Measurements from ENCODE around the gene UBE2L5.

The UBE2L5 gene

GRCh38 chr13:30422054-30422839, at the start of gene UBE2L5:
UBE2L5 (plus strand) TSS chr13:30422493; CDS start chr13:30427991, 5,498 bp downstream.
- DNase-seq = peak; percentile 30 to 50

DNA sequence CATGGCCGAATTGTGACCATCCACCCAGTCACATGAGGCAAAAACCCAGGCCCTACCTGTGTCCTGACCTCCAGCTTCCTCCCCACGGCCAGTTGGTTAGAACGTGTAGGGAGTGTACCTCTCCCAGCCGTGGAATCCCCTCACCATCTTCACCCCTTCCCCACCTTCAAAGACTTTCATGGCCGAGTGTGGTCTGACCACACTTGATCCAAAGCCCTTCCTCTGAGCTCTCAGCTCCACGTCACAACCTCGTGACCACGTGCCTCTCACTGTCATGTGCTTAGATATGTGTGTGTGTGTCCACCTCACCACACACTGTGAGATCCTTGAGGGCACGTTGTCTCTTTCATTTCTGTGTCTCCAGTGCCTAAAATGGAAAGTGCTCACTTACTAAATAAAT, 48.6 kb upstream of the UBE2L5 start:
- peak in 1 of 2 experiments; percentile 12 for DNase-seq

DNA sequence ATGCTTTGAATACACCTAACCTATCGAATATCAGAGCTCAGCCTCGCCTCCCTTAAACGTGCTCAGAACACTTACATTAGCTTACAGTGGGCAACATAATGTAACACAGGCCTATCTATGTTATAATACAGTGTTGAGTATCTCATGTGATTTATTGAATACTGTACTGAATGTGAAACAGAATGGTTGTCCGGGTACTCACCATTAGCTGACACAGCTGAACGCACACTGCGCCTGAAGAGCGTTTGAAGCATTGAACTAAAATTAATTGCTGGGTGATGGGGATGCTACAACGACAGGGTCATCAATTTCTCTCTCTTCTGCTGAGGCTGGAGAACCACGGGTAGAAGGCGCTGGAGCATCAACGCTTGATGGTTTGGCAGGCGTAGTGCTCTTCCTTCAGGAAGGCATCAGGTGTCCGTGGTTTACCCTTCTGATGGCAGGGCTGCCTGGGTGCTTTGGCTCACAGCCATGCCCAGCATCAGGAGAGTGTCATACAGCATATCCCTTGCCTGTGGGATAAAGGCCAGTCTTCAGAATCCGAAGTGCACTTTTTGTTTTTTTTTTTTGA, 46.9 kb upstream of the UBE2L5 start:
- DNase-seq = no peak

GRCh38 chr13:30376426-30377311, 45.6 kb upstream of the UBE2L5 start:
- DNase-seq = peak; percentile 41 to 46

DNA sequence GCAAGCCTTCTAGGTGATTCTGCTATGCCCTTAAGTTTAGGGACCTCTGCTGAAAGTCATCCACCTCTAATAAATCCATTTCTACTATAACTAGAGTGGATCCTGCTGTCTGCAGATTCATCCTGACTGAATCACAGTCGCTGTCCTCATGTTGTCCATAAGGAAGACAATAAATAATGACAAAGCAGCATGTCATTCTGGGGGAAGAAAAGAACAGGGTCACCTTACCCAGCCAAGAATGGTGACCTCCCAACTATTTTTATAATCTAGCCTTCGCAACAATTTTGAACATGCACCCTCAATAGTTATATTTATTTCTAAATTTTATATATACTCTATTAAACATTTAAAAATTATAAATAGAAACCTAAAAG, 45.0 kb upstream of the UBE2L5 start:
- no peak for DNase-seq

DNA sequence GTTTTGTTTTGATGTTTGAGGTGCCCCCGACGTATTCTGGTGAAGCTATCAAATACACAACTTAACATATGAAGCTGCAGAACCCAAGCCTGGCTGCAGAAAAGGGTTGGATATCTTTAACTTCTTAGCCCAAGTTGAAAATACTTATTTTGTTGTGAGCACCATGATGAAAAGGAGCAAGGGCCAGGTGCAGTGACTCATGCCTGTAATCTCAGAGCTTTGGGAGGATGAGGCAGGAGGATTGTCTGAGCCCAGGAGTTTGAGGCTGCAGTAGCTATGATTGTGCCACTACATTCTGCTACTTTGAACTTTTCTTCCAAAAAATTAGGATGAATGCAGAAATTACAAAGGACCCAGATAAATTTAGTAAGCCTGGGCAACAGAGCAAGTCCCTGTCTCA, 44.1 kb upstream of the UBE2L5 start:
- no peak for DNase-seq

DNA sequence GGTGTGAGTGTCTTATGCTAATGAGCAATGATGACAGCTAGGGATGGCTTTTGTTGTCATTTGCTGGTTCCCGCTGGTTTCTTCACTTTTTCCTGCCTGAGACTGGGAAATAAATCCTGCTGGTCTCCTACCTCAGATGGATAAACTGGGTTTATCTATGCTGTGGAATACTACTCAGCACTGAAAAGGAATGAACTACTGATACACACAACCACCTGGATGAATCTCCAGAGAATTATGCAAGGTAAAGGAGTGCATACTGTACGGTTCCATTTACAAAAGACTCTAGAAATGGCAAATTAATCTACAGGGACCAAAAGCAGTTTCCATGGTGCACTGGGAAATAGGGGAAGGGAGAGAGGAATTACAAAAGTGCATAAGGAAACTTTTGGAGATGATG, 41.2 kb upstream of the UBE2L5 start:
- DNase-seq = no peak

DNA sequence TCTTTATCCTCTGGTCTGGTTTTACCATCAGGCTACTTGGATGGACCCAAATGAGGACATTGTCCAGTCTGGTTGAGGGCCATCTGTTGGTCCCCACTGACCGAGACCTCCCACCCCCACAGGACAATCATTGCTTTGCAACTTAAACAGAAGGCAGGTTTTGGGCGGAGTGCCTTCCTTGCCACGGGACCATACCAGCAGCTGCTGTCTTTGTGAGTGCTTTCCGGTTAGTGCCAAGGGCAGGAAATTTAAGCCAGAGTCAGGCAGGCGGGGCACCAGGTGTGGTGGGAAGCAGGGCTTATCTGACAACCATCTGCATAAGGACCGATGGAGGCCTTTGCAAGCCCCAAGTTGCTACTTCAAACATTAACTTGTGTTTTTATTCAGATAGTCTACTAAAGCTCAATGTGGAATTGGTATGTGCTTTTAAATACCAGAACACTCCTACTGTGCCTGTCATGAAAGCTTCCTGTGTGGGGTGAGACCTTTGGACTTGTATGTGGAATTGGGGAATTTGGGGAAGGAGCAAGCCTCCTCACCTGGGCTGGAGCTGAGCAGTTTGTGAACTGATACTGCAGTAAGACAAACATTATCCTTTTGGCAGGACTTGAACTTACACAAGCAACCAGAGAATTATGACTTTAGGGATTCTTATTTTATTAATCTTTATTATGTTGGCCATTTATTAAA, 39.3 kb upstream of the UBE2L5 start:
- DNase-seq = no peak

DNA sequence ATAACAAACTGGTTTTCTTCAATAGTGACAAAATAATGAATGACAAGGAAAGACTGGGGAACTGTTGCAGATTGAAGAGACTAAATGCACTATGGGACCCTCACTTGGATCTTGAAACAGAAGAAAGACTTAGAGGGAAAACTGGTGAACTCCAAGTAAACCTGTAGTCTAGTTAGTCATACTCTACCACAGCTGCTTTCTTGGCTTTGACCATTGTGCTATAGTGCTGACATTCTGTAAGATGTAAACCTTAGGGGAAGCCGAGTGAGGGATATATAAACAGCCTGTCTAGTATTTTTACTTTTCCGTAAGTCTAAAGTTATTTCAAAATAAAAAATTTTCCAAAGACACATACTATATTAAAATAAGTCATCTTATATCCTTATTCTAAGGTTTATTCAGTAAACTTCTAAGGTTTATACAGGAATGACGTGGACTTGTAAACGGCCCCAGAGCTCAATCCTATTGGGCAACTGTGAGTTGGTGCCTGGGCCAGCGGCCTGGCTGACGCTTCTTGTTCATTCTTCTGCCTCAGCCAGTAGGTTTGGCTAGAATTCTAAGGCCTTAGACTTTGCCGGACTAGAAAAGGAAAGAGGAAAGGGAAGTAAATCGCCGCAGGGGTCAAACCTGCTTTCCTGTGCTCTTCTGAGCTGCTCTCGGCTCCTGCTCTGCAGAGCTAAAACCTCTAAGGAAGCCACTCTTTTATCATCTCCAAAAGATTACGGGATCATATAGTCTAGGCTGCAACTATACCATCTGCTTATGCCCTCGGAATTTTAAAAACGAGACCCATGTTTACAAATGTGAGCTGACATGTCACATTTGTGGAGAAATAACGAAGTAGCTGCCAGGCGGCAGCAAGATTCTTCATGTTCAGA, 33.6 kb upstream of the UBE2L5 start:
- DNase-seq = no peak

GRCh38 chr13:30391956-30392680, 30.2 kb upstream of the UBE2L5 start:
- no peak for DNase-seq

GRCh38 chr13:30392681-30393045, 29.6 kb upstream of the UBE2L5 start:
- no peak for DNase-seq

DNA sequence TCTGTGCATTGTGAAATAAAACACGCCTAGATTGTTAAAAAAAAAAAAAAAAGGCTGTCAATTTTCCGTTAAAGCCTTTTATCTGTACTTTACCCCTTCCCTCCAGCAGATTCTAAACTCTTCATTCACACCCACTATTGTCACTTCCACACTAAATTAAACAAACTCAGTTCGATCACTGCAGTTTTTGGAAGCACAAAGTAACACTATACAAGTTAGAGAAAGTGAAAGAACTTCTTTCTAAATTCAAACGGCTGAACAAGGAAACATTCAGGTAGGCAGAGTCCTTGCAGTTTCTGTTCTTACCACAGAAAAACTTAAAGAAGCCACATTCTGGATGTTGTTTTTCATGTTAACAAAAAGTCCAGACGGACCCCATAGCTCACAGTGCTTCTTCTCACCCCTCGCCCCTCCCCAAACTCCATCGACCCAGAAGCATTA, 27.5 kb upstream of the UBE2L5 start:
- no peak for DNase-seq

- peak; percentile 56 to 57 for DNase-seq
Observed at GRCh38 chr13:30395192-30396158, 26.8 kb upstream of the UBE2L5 start.

- DNase-seq = peak in 1 of 2 experiments; percentile 14
Observed at GRCh38 chr13:30396434-30397075, 25.7 kb upstream of the UBE2L5 start.

DNA sequence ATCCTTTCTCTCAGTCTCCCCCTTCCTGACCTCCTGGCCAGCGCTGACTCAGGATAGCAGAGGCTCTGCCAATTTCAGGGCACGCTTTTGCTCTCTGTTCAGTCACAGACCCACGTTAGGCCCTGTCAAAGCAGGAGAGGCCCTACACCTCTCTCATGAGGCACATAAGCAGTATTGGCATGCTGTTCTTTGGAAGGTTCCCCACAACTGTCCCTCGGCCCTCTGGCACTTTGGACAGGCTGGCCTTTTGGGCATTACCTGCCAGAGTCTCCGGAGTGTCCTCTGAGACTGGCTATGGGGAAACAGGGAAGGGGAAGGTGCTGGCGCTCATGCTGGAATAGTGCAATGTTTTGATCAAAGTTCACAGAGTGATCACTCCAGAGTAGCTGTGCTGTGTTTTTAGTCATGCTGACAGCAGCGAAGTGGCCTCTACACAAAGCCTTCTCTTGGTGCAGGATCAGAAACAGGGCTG, 23.7 kb upstream of the UBE2L5 start:
- no peak for DNase-seq

DNA sequence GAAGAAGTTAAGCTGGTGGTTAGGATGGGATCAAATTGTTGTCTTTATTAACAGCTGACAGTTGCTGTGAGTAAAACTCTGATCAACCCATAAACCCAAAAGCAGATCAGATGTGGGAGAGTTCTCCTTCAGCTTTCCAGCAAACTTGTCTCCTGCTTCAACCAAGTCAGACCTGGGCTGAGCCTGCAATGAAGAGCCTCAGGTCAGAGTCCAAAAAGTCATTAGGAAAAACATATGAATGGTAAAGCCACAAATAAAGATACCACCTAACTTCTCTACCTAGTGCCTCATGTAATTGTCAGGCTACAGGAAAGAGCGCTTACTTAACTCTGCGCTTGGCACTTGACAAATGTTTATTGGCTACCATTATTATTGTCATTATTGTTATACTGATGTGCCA, 21.9 kb upstream of the UBE2L5 start:
- DNase-seq = no peak

GRCh38 chr13:30401347-30401746, 20.9 kb upstream of the UBE2L5 start:
- no peak for DNase-seq

- DNase-seq = no peak
Observed at GRCh38 chr13:30403456-30403855, 18.8 kb upstream of the UBE2L5 start.

DNA sequence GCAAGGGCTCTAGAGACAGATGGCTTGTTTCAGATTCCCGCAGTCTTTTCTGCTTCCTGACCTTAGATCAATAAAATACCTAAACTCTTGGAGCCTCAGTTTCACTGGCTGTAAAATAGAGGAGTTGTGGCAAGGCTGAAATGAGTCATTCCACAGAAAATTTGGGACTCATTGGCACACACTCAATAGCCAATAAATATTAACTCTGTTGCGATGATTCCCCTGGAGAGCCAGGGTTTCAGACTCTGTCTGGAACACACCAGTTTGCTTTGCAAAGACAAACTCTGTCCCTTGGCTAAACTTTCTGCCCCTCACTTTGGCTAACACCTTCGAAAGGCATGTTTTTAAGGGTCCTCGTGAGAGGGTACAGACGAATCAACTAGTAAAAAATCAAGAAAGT, 18.1 kb upstream of the UBE2L5 start:
- DNase-seq = no peak
